GM23338 (cell line): ENCODE data around the gene PRIM1. TPM values are rescaled to one million over a fixed set of nuclear protein-coding genes. Genes with fewer than 3 reads are reported as not detected.

Experiments
- ATAC-seq: fragments of 200-7000 bp; cut with Tn5 transposase; 3 replicates; pipeline ENCODE4 v1.9.1; 2020
- DNase-seq: peaks from one replicate; pipeline ENCODE4 v3.0.0-alpha.2; 2015; ENCODE audit warnings: low spot score
- H2AFZ ChIP-seq: fragments of 200-600 bp; sonication (generic); 2 replicates; pipeline ENCODE4 v1.8.0; 2016; ENCODE audit warnings: antibody characterized with exemption, mild to moderate bottlenecking, moderate library complexity
- H3F3A ChIP-seq: fragments of 200-600 bp; sonication (generic); replicated peaks from 2 replicates; pipeline ENCODE4 v1.8.0; 2017; ENCODE audit warnings: antibody characterized with exemption, mixed run types, low read depth
- H3K27ac ChIP-seq: fragments of 200-600 bp; sonication (generic); 2 replicates; pipeline ENCODE4 v1.6.1; 2016; ENCODE audit warnings: low read depth
- H3K27me3 ChIP-seq: fragments of 200-600 bp; sonication (generic); 2 replicates; pipeline ENCODE4 v1.8.0; 2016; ENCODE audit warnings: mild to moderate bottlenecking, mixed run types, moderate library complexity; ENCODE audit not compliant: insufficient read depth
- H3K36me3 ChIP-seq: fragments of 200-600 bp; sonication (generic); 2 replicates; pipeline ENCODE4 v1.8.0; 2016; ENCODE audit warnings: mild to moderate bottlenecking; ENCODE audit not compliant: insufficient read depth
- H3K4me1 ChIP-seq: fragments of 200-600 bp; sonication (generic); 2 replicates; pipeline ENCODE4 v1.8.0; 2016; ENCODE audit warnings: mild to moderate bottlenecking, moderate library complexity; ENCODE audit not compliant: insufficient read depth
- H3K4me2 ChIP-seq: fragments of 200-600 bp; sonication (generic); 2 replicates; pipeline ENCODE4 v1.7.1; 2017; ENCODE audit warnings: mixed run types
- H3K4me3 ChIP-seq: fragments of 200-600 bp; sonication (generic); 2 replicates; pipeline ENCODE4 v1.6.1; 2016; ENCODE audit warnings: mixed run types
- H3K79me2 ChIP-seq: fragments of 200-600 bp; sonication (generic); replicated peaks from 2 replicates; pipeline ENCODE4 v1.8.0; 2017; ENCODE audit warnings: mild to moderate bottlenecking; ENCODE audit not compliant: insufficient read depth
- H3K9me2 ChIP-seq: fragments of 200-600 bp; sonication (generic); 2 replicates; pipeline ENCODE4 v1.8.0; 2017; ENCODE audit not compliant: insufficient read depth
- H4K20me1 ChIP-seq: fragments of 200-600 bp; sonication (generic); replicated peaks from 2 replicates; pipeline ENCODE4 v1.8.0; 2017; ENCODE audit warnings: mild to moderate bottlenecking; ENCODE audit not compliant: insufficient read depth
- H3K27ac Mint-ChIP-seq: 2 replicates; pipeline ENCODE4 v1.8.0; 2020; ENCODE audit warnings: inconsistent platforms, mild to moderate bottlenecking, moderate library complexity, mixed read lengths
- H3K27me3 Mint-ChIP-seq: 3 replicates; pipeline ENCODE4 v1.8.0; 2022; ENCODE audit warnings: low read depth, mild to moderate bottlenecking, moderate library complexity, mixed read lengths, inconsistent platforms; ENCODE audit not compliant: insufficient read depth, poor library complexity
- H3K36me3 Mint-ChIP-seq: 3 replicates; pipeline ENCODE4 v1.8.0; 2021; ENCODE audit warnings: low read depth, mild to moderate bottlenecking, inconsistent platforms, moderate library complexity, mixed read lengths
- H3K4me1 Mint-ChIP-seq: 3 replicates; pipeline ENCODE4 v1.8.0; 2020; ENCODE audit warnings: mild to moderate bottlenecking, inconsistent platforms, mixed read lengths
- H3K4me3 Mint-ChIP-seq: 3 replicates; pipeline ENCODE4 v1.8.0; 2021; ENCODE audit warnings: moderate library complexity, mild to moderate bottlenecking, inconsistent platforms, mixed read lengths
- H3K9me3 Mint-ChIP-seq: 3 replicates; pipeline ENCODE4 v1.8.0; 2020; ENCODE audit warnings: moderate library complexity, mild to moderate bottlenecking, inconsistent platforms, mixed read lengths
- CREB1 ChIP-seq: fragments of 250-450 bp; sonication (Bioruptor Pico); IDR thresholded peaks from 2 replicates; pipeline ENCODE4 v1.5.0; 2020; ENCODE audit warnings: low read depth, mild to moderate bottlenecking, moderate library complexity
- EZH2 ChIP-seq: fragments of 200-600 bp; sonication (generic); IDR thresholded peaks from one replicate; pipeline ENCODE4 v1.8.0; 2017; ENCODE audit warnings: antibody characterized with exemption, mild to moderate bottlenecking, low read depth; ENCODE audit not compliant: unreplicated experiment
- EZH2phosphoT487 ChIP-seq: fragments of 200-600 bp; sonication (generic); IDR thresholded peaks from one replicate; pipeline ENCODE4 v1.8.1; 2018; ENCODE audit warnings: antibody characterized with exemption; ENCODE audit not compliant: unreplicated experiment
- JUNB ChIP-seq: IDR thresholded peaks from one replicate; pipeline ENCODE4 v1.6.1; 2016; ENCODE audit warnings: antibody characterized with exemption; ENCODE audit not compliant: unreplicated experiment
- NANOG ChIP-seq: IDR thresholded peaks from 2 replicates; pipeline ENCODE4 v1.6.1; 2016; ENCODE audit warnings: antibody characterized with exemption, borderline replicate concordance
- POLR2AphosphoS5 ChIP-seq: IDR thresholded peaks from 2 replicates; pipeline ENCODE4 v1.6.1; 2016; ENCODE audit warnings: antibody characterized with exemption, low read depth
- STAT1 ChIP-seq: IDR thresholded peaks from one replicate; pipeline ENCODE4 v1.6.1; 2016; ENCODE audit warnings: antibody characterized with exemption; ENCODE audit not compliant: unreplicated experiment
- ZNF114 ChIP-seq: fragments of 250-450 bp; sonication (Bioruptor Pico); IDR thresholded peaks from 2 replicates; pipeline ENCODE4 v1.5.0; 2020; ENCODE audit warnings: mild to moderate bottlenecking, moderate library complexity
- ZNF331 ChIP-seq: fragments of 250-450 bp; sonication (Bioruptor Pico); IDR thresholded peaks from 2 replicates; pipeline ENCODE4 v1.5.0; 2020; ENCODE audit warnings: low read depth, mild to moderate bottlenecking, moderate library complexity
- polyA plus RNA-seq: library from polyadenylated mRNA; unstranded; fragments of >200 nt; fragmentation: Nextera tagmentation; extraction: Ambion mirVana; gene quantifications from 2 replicates; pipeline ENCODE4 v1.2.1, GENCODE V29; 2016
- total RNA-seq: library from RNA; depleted of rRNA; stranded (reverse); fragments of >200 nt; shearing (Covaris generic); gene quantifications from 2 replicates; pipeline ENCODE4 v1.2.3, GENCODE V29; 2014
- TF ChIP-seq, protein P1 (sequence below): IDR thresholded peaks from one replicate; pipeline ENCODE4 v1.6.1; 2018; ENCODE audit warnings: antibody characterized with exemption; ENCODE audit not compliant: unreplicated experiment
- TF ChIP-seq, protein P2 (sequence below): IDR thresholded peaks from 2 replicates; pipeline ENCODE4 v1.6.1; 2016; ENCODE audit warnings: antibody characterized with exemption
- TF ChIP-seq, protein P3 (sequence below), 2 experiments: fragments of 200-600 bp in 1 of 2; sonication (generic) in 1 of 2; conservative IDR thresholded peaks; 2 replicates each; pipeline versions ENCODE4 v1.5.1 to v1.6.1; 2016 to 2017; ENCODE audit warnings: antibody characterized with exemption in 2 of 2, low read depth in 2 of 2, mild to moderate bottlenecking in 2 of 2, moderate library complexity in 1 of 2

Gene PRIM1
- total and polyA plus RNA-seq, 2 experiments from 2014 or later = 67.9 to 73.9 TPM

DNA sequence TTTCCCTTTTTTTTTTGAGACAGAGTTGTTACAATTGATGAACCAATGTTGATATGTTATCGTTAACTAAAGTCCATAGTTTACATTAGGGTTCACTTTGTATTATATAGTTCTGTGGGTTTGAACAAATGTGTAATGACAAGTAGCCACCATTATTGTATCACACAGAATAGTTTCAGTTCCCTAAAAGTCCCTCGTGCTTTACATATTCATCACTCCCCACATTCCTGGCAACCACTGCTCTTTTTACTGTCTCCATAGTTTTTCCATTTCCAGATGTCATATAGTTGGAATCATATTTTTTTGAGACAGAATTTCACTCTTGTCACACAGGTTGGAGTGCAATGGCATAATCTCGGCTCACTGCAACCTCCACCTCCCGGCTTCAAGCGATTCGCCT, 23.5 kb upstream of the PRIM1 start (continued):
- TF ChIP-seq NANOG (no peak), POLR2AphosphoS5 (no peak), CREB1 (CRISPR knock-in tag) (no peak), EZH2 (no peak), ZNF331 (CRISPR knock-in tag) (no peak), STAT1 (no peak), ZNF114 (CRISPR knock-in tag) (no peak)
- TF ChIP-seq, protein P1, sequence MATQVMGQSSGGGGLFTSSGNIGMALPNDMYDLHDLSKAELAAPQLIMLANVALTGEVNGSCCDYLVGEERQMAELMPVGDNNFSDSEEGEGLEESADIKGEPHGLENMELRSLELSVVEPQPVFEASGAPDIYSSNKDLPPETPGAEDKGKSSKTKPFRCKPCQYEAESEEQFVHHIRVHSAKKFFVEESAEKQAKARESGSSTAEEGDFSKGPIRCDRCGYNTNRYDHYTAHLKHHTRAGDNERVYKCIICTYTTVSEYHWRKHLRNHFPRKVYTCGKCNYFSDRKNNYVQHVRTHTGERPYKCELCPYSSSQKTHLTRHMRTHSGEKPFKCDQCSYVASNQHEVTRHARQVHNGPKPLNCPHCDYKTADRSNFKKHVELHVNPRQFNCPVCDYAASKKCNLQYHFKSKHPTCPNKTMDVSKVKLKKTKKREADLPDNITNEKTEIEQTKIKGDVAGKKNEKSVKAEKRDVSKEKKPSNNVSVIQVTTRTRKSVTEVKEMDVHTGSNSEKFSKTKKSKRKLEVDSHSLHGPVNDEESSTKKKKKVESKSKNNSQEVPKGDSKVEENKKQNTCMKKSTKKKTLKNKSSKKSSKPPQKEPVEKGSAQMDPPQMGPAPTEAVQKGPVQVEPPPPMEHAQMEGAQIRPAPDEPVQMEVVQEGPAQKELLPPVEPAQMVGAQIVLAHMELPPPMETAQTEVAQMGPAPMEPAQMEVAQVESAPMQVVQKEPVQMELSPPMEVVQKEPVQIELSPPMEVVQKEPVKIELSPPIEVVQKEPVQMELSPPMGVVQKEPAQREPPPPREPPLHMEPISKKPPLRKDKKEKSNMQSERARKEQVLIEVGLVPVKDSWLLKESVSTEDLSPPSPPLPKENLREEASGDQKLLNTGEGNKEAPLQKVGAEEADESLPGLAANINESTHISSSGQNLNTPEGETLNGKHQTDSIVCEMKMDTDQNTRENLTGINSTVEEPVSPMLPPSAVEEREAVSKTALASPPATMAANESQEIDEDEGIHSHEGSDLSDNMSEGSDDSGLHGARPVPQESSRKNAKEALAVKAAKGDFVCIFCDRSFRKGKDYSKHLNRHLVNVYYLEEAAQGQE = no peak
- TF ChIP-seq, protein P2, sequence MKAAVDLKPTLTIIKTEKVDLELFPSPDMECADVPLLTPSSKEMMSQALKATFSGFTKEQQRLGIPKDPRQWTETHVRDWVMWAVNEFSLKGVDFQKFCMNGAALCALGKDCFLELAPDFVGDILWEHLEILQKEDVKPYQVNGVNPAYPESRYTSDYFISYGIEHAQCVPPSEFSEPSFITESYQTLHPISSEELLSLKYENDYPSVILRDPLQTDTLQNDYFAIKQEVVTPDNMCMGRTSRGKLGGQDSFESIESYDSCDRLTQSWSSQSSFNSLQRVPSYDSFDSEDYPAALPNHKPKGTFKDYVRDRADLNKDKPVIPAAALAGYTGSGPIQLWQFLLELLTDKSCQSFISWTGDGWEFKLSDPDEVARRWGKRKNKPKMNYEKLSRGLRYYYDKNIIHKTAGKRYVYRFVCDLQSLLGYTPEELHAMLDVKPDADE = no peak

DNA sequence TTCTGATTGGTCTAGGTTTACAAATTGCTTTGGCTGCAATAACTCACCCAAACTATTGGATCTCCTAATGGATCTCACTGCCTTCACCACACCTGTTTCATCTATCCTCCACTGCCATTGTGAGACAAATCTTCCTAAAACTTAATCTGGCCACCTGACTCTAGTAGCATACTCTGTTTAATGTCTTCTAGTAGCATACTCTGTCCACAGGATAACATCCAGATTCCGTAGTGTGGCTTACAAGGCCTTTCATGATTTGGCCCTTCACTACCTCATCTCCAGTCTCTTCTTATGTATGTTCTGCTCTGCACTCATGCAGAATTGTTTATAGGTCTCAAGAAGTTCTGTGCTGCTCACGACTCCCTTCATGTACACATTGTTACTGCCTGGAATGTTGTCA, 21.0 kb upstream of the PRIM1 start:
- no peak for DNase-seq
- Histone ChIP-seq H3K27me3 (no peaks in the 10 kb centered on the region), H4K20me1 (no peaks in the 10 kb centered on the region), H3K4me1 (peaks cover 13% of the 10 kb centered on the region; the same call in 1 of the 2 replicates), H3K4me2 (no peak overlapping the region), H3K27ac (no peak overlapping the region), H3F3A (peaks cover 2% of the 10 kb centered on the region), H3K79me2 (no peaks in the 10 kb centered on the region), H3K9me2 (no peaks in the 10 kb centered on the region), H2AFZ (no peak overlapping the region), H3K4me3 (no peak overlapping the region), H3K36me3 (no peaks in the 10 kb centered on the region)
- Mint-ChIP-seq H3K27ac (no peak overlapping the region), H3K4me3 (no peak overlapping the region), H3K36me3 (peaks cover 18% of the 10 kb centered on the region), H3K4me1 (peaks cover 17% of the 10 kb centered on the region), H3K9me3 (peaks cover 21% of the 10 kb centered on the region), H3K27me3 (peaks cover 6% of the 10 kb centered on the region)
- no peak for ATAC-seq
- no peak for TF ChIP-seq JUNB
- TF ChIP-seq, protein P3, sequence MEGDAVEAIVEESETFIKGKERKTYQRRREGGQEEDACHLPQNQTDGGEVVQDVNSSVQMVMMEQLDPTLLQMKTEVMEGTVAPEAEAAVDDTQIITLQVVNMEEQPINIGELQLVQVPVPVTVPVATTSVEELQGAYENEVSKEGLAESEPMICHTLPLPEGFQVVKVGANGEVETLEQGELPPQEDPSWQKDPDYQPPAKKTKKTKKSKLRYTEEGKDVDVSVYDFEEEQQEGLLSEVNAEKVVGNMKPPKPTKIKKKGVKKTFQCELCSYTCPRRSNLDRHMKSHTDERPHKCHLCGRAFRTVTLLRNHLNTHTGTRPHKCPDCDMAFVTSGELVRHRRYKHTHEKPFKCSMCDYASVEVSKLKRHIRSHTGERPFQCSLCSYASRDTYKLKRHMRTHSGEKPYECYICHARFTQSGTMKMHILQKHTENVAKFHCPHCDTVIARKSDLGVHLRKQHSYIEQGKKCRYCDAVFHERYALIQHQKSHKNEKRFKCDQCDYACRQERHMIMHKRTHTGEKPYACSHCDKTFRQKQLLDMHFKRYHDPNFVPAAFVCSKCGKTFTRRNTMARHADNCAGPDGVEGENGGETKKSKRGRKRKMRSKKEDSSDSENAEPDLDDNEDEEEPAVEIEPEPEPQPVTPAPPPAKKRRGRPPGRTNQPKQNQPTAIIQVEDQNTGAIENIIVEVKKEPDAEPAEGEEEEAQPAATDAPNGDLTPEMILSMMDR (conservative IDR thresholded peaks at IDR 0.05; ENCODE audit: low read depth in 2 of 2) = no peak
- TF ChIP-seq EZH2phosphoT487 = no peak
- no peak for TF ChIP-seq POLR2AphosphoS5
- TF ChIP-seq ZNF331 (CRISPR knock-in tag) = no peak
- TF ChIP-seq STAT1 = no peak
